ENCODE measurements around the gene HAUS7. TPM values are rescaled to one million over a fixed set of nuclear protein-coding genes. Genes with fewer than 3 reads are reported as not detected.

HAUS7 gene
- total and polyA plus RNA-seq, 2 of the 8 experiments (the other 6 are each of a cell fraction or from before 2014, with no cell fraction given): 45.4 to 54.0 TPM

GRCh38 chrX:153486171-153486570, 15.8 kb upstream of the HAUS7 start:
- no peak overlapping the region for H4K8ac ChIP-seq (ENCODE audit: extremely low read depth, insufficient read depth, low read length)
- no peak overlapping the region for H4K91ac ChIP-seq (replicated peaks; ENCODE audit: insufficient read length, low read length)
- no peaks in the 10 kb centered on the region for H3K9me3 ChIP-seq (ENCODE audit: insufficient read depth in 2 of 2, low read depth in 1 of 2, low read length in 1 of 2)
- no peak for TF ChIP-seq JUND (IDR thresholded peaks at IDR 0.05; ENCODE audit: low read length)
- no peak for TF ChIP-seq CREB1 (IDR thresholded peaks at IDR 0.05)
- no peak for TF ChIP-seq RXRA (IDR thresholded peaks at IDR 0.05; ENCODE audit: insufficient read depth, low read depth, low read length)
- TF ChIP-seq YY1 (IDR thresholded peaks at IDR 0.05; ENCODE audit: low read depth, low read length): no peak
- TF ChIP-seq POLR2AphosphoS5 (IDR thresholded peaks at IDR 0.05; ENCODE audit: low read depth, low read length): no peak
- TF ChIP-seq, protein P1, sequence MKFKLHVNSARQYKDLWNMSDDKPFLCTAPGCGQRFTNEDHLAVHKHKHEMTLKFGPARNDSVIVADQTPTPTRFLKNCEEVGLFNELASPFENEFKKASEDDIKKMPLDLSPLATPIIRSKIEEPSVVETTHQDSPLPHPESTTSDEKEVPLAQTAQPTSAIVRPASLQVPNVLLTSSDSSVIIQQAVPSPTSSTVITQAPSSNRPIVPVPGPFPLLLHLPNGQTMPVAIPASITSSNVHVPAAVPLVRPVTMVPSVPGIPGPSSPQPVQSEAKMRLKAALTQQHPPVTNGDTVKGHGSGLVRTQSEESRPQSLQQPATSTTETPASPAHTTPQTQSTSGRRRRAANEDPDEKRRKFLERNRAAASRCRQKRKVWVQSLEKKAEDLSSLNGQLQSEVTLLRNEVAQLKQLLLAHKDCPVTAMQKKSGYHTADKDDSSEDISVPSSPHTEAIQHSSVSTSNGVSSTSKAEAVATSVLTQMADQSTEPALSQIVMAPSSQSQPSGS (IDR thresholded peaks at IDR 0.05; ENCODE audit: low read length): no peak
- TF ChIP-seq NANOG (IDR thresholded peaks at IDR 0.05; ENCODE audit: insufficient read depth, low read depth, low read length, poor library complexity, severe bottlenecking): no peak
- no peak for TF ChIP-seq SP2 (IDR thresholded peaks at IDR 0.05; ENCODE audit: low read length)
- TF ChIP-seq, protein P2, sequence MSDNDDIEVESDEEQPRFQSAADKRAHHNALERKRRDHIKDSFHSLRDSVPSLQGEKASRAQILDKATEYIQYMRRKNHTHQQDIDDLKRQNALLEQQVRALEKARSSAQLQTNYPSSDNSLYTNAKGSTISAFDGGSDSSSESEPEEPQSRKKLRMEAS (IDR thresholded peaks at IDR 0.05): no peak
- TF ChIP-seq, protein P3, sequence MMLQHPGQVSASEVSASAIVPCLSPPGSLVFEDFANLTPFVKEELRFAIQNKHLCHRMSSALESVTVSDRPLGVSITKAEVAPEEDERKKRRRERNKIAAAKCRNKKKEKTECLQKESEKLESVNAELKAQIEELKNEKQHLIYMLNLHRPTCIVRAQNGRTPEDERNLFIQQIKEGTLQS (IDR thresholded peaks at IDR 0.05; ENCODE audit: insufficient read depth, low read depth, low read length): no peak
- no peak for TF ChIP-seq CEBPB (IDR thresholded peaks at IDR 0.05; ENCODE audit: low read depth, low read length)
- TF ChIP-seq EP300 (IDR thresholded peaks at IDR 0.05; ENCODE audit: borderline replicate concordance in 1 of 2, low read depth in 2 of 2, low read length in 2 of 2): no peak
- no peak for TF ChIP-seq CBX5 (IDR thresholded peaks at IDR 0.05; ENCODE audit: low read depth, low read length)

More at GRCh38 chrX:153486171-153486570, 15.8 kb upstream of the HAUS7 start:
- no peak overlapping the region for H3K23ac ChIP-seq (ENCODE audit: insufficient read length)
- H4K5ac ChIP-seq (ENCODE audit: insufficient read length, low read depth, low read length): no peak overlapping the region
- H4K20me1 ChIP-seq (replicated peaks in 1 of 2; ENCODE audit: control insufficient read depth in 1 of 2, insufficient read depth in 2 of 2, low read length in 2 of 2): no peaks in the 10 kb centered on the region
- H2AK5ac ChIP-seq (ENCODE audit: low read depth, low read length): no peak overlapping the region
- ChIA-PET POLR2A (ENCODE audit: partially characterized antibody) (no interaction called here), CTCF (ENCODE audit: partially characterized antibody) (interaction anchor here (0.7 to 1.1 kb wide), 2 partner anchors 30 to 63 kb away, joined by 3 read pairs; no protein-coding TSS in a partner anchor)
- H3K79me1 ChIP-seq (ENCODE audit: low read depth, low read length): no peaks in the 10 kb centered on the region
- H3K4me2 ChIP-seq (ENCODE audit: insufficient read depth in 1 of 2, low read depth in 2 of 2, low read length in 2 of 2): no peak overlapping the region
- no peak overlapping the region for H3K4ac ChIP-seq (replicated peaks; ENCODE audit: insufficient read length, low read depth, low read length)
- no peaks in the 10 kb centered on the region for H3K79me2 ChIP-seq (ENCODE audit: control insufficient read depth in 1 of 2, insufficient read depth in 2 of 2, low read length in 2 of 2)
- DNase-seq (ENCODE audit: low read depth in 1 of 2, low spot score in 2 of 2) (no peak), FAIRE-seq (no peak)
- H3K18ac ChIP-seq (ENCODE audit: extremely low read depth, low read length): no peak overlapping the region
- H3K14ac ChIP-seq (ENCODE audit: insufficient read length): no peak overlapping the region
- H3K36me3 ChIP-seq (ENCODE audit: control insufficient read depth in 2 of 4, insufficient read depth in 4 of 4, low read length in 3 of 4): no peaks in the 10 kb centered on the region
- no peak overlapping the region for H2BK15ac ChIP-seq (ENCODE audit: low read length)
- no peak overlapping the region for H2BK120ac ChIP-seq (replicated peaks; ENCODE audit: low read depth, low read length)
- WGBS, 2 experiments (ENCODE audit: extremely low coverage in 1 of 2, insufficient coverage in 1 of 2, insufficient read length in 1 of 2, insufficient replicate concordance in 2 of 2, low coverage in 1 of 2, low lambda C conversion rate in 2 of 2, missing lambda C conversion rate in 1 of 2): 90% methylated on average over 2 of the region's 10 CpGs; no CpG with 5 or more reads in 1 of the 2 experiments
- H2BK12ac ChIP-seq (ENCODE audit: low read depth, low read length): no peak overlapping the region
- H3K9ac ChIP-seq (replicated peaks in 1 of 4; ENCODE audit: extremely low read depth in 1 of 4, low read depth in 3 of 4, low read length in 3 of 4): no peak overlapping the region
- H3K23me2 ChIP-seq (ENCODE audit: low read depth, low read length): no peaks in the 10 kb centered on the region
- no peaks in the 10 kb centered on the region for H3K27me3 ChIP-seq (replicated peaks in 1 of 4; ENCODE audit: control insufficient read depth in 3 of 4, extremely low read depth in 1 of 4, insufficient read depth in 3 of 4, low read length in 3 of 4)
- no peak overlapping the region for H2AFZ ChIP-seq (ENCODE audit: low read length)
- H3K27ac ChIP-seq (ENCODE audit: low read depth, low read length): no peak overlapping the region
- H3K56ac ChIP-seq (replicated peaks; ENCODE audit: insufficient read length, low read depth, low read length): no peak overlapping the region
- no peak overlapping the region for H2BK20ac ChIP-seq (ENCODE audit: low read length)
- peaks cover 0 to 6% (median 0%) of the 10 kb centered on the region in 4 experiments; a peak in 2 of 7 replicates for H3K4me1 ChIP-seq (replicated peaks in 1 of 4; ENCODE audit: control insufficient read depth in 3 of 4, insufficient read depth in 4 of 4, low read length in 3 of 4)
- H3K4me3 ChIP-seq (ENCODE audit: extremely low read depth in 1 of 4, insufficient read depth in 2 of 4, low read depth in 3 of 4, low read length in 4 of 4): no peak overlapping the region
- H2BK5ac ChIP-seq (ENCODE audit: low read depth, low read length): no peak overlapping the region
